Stimulated activated CD8-positive, alpha-beta memory T cell treated with anti-CD3 and anti-CD28 coated beads, Interleukin-7, amount 100 ng/mL, for 4 hours (primary cell): Measurements from ENCODE around the gene SMIM35.

ENCODE experiments used
- DNase-seq, 2 donors: peaks; one replicate each; pipeline ENCODE4 v3.0.0-alpha.2; 2020; ENCODE audit warnings: low read depth in 2 of 2

SMIM35 gene

GRCh38 chr11:117959438-117960149 is 127.2 kb downstream of the SMIM35 start:
- no peak for DNase-seq

- DNase-seq: no peak
These were observed 127.8 kb downstream of the SMIM35 start for GRCh38 chr11:117958949-117959348.
